ENCODE results near the gene NOL7. TPM values are rescaled to one million over a fixed set of nuclear protein-coding genes. Genes with fewer than 3 reads are reported as not detected.
A peak's percentile ranks its signal among the peaks of the same experiment; 100 is the strongest.

Gene NOL7
- polyA plus RNA-seq, 1 donor from 2014 or later = 141 TPM

GRCh38 chr6:13614126-13614925 lies 809 bp upstream of the NOL7 start:
- no peaks in the 10 kb centered on the region for H3K27me3 Mint-ChIP-seq
- H3K4me1 Mint-ChIP-seq = peaks cover 21 to 38% (median 32%) of the 10 kb centered on the region in 3 donors
- H3K36me3 Mint-ChIP-seq = peaks cover 4% of the 10 kb centered on the region
- H3K9me3 Mint-ChIP-seq = no peaks in the 10 kb centered on the region
- H3K4me3 Mint-ChIP-seq = peak overlapping the region; percentile 96 to 98 (median 98)
- peak overlapping the region; percentile 93 to 98 (median 97) for H3K27ac Mint-ChIP-seq

- peak overlapping the region; percentile 93 to 98 (median 97) for H3K27ac Mint-ChIP-seq
- no peaks in the 10 kb centered on the region for H3K27me3 Mint-ChIP-seq
- peak overlapping the region; percentile 96 to 98 (median 98) for H3K4me3 Mint-ChIP-seq
- H3K9me3 Mint-ChIP-seq = no peaks in the 10 kb centered on the region
- peaks cover 21 to 38% (median 32%) of the 10 kb centered on the region in 3 donors for H3K4me1 Mint-ChIP-seq
- H3K36me3 Mint-ChIP-seq = peaks cover 4% of the 10 kb centered on the region
Measured at GRCh38 chr6:13615792-13616120, 621 bp downstream of the NOL7 start.

GRCh38 chr6:13617066-13617465 lies 1.9 kb downstream of the NOL7 start:
- H3K36me3 Mint-ChIP-seq = peaks cover 4% of the 10 kb centered on the region
- H3K27ac Mint-ChIP-seq = peak overlapping the region; percentile 0 to 70 (median 2)
- no peaks in the 10 kb centered on the region for H3K9me3 Mint-ChIP-seq
- no peaks in the 10 kb centered on the region for H3K27me3 Mint-ChIP-seq
- peaks cover 21 to 30% (median 25%) of the 10 kb centered on the region in 3 donors for H3K4me1 Mint-ChIP-seq
- peak overlapping the region; percentile 19 to 98 (median 97) for H3K4me3 Mint-ChIP-seq

- Mint-ChIP-seq H3K27ac (peak overlapping the region in 2 of 3 donors; percentile 61 to 72), H3K9me3 (no peaks in the 10 kb centered on the region), H3K4me1 (peaks cover 2 to 6% (median 6%) of the 10 kb centered on the region in 3 donors), H3K36me3 (no peaks in the 10 kb centered on the region), H3K4me3 (no peak overlapping the region), H3K27me3 (no peaks in the 10 kb centered on the region)
Measured at GRCh38 chr6:13624871-13625288, 9.7 kb downstream of the NOL7 start.

GRCh38 chr6:13629459-13630116 lies 14.5 kb downstream of the NOL7 start:
- Mint-ChIP-seq H3K27ac (peak overlapping the region; percentile 16 to 89 (median 65)), H3K36me3 (no peaks in the 10 kb centered on the region), H3K4me3 (no peak overlapping the region), H3K9me3 (no peaks in the 10 kb centered on the region), H3K4me1 (peaks cover 4 to 8% (median 6%) of the 10 kb centered on the region in 3 donors), H3K27me3 (no peaks in the 10 kb centered on the region)

GRCh38 chr6:13630499-13630898 lies 15.4 kb downstream of the NOL7 start:
- Mint-ChIP-seq H3K27ac (peak overlapping the region in 1 of 3 donors; percentile 57), H3K36me3 (peaks cover 1% of the 10 kb centered on the region)

GRCh38 chr6:13633343-13633742 lies 18.2 kb downstream of the NOL7 start:
- H3K27me3 Mint-ChIP-seq = no peaks in the 10 kb centered on the region
- no peaks in the 10 kb centered on the region for H3K9me3 Mint-ChIP-seq
- no peak overlapping the region for H3K27ac Mint-ChIP-seq
- H3K4me1 Mint-ChIP-seq = peaks cover 8 to 17% (median 16%) of the 10 kb centered on the region in 3 donors
- H3K36me3 Mint-ChIP-seq = peaks cover 3% of the 10 kb centered on the region
- H3K4me3 Mint-ChIP-seq = no peak overlapping the region

More at GRCh38 chr6:13630499-13630898, 15.4 kb downstream of the NOL7 start:
- H3K9me3 Mint-ChIP-seq = no peaks in the 10 kb centered on the region
- H3K4me3 Mint-ChIP-seq = no peak overlapping the region
- H3K4me1 Mint-ChIP-seq = peaks cover 0 to 7% (median 4%) of the 10 kb centered on the region in 3 donors
- H3K27me3 Mint-ChIP-seq = no peaks in the 10 kb centered on the region

GRCh38 chr6:13635948-13636658 lies 21.0 kb downstream of the NOL7 start:
- Mint-ChIP-seq H3K4me3 (no peak overlapping the region), H3K27me3 (no peaks in the 10 kb centered on the region), H3K4me1 (peaks cover 5 to 16% (median 10%) of the 10 kb centered on the region in 3 donors), H3K36me3 (peaks cover 6% of the 10 kb centered on the region), H3K27ac (peak overlapping the region in 1 of 3 donors; percentile 68), H3K9me3 (no peaks in the 10 kb centered on the region)

- Mint-ChIP-seq H3K4me3 (no peak overlapping the region), H3K36me3 (peaks cover 8% of the 10 kb centered on the region), H3K27me3 (no peaks in the 10 kb centered on the region), H3K4me1 (peaks cover 5 to 17% (median 10%) of the 10 kb centered on the region in 3 donors), H3K27ac (no peak overlapping the region), H3K9me3 (no peaks in the 10 kb centered on the region)
Measured at GRCh38 chr6:13638014-13638413, 22.9 kb downstream of the NOL7 start.

GRCh38 chr6:13638626-13639025 lies 23.5 kb downstream of the NOL7 start:
- Mint-ChIP-seq H3K36me3 (peaks cover 8% of the 10 kb centered on the region), H3K27ac (no peak overlapping the region)

GRCh38 chr6:13641315-13641714 lies 26.2 kb downstream of the NOL7 start:
- no peak overlapping the region for H3K4me3 Mint-ChIP-seq
- H3K27ac Mint-ChIP-seq = no peak overlapping the region
- H3K27me3 Mint-ChIP-seq = no peaks in the 10 kb centered on the region
- peaks cover 6% of the 10 kb centered on the region for H3K36me3 Mint-ChIP-seq
- no peaks in the 10 kb centered on the region for H3K9me3 Mint-ChIP-seq
- peaks cover 2 to 18% (median 6%) of the 10 kb centered on the region in 3 donors for H3K4me1 Mint-ChIP-seq

More at GRCh38 chr6:13638626-13639025, 23.5 kb downstream of the NOL7 start:
- H3K9me3 Mint-ChIP-seq = no peaks in the 10 kb centered on the region
- H3K4me1 Mint-ChIP-seq = peaks cover 5 to 21% (median 10%) of the 10 kb centered on the region in 3 donors
- H3K4me3 Mint-ChIP-seq = no peak overlapping the region
- no peaks in the 10 kb centered on the region for H3K27me3 Mint-ChIP-seq

GRCh38 chr6:13643125-13643524 lies 28.0 kb downstream of the NOL7 start:
- H3K4me3 Mint-ChIP-seq = no peak overlapping the region
- no peak overlapping the region for H3K27ac Mint-ChIP-seq
- peaks cover 4% of the 10 kb centered on the region for H3K36me3 Mint-ChIP-seq
- no peaks in the 10 kb centered on the region for H3K9me3 Mint-ChIP-seq
- peaks cover 0 to 5% (median 2%) of the 10 kb centered on the region in 3 donors for H3K4me1 Mint-ChIP-seq
- no peaks in the 10 kb centered on the region for H3K27me3 Mint-ChIP-seq

GRCh38 chr6:13648850-13649249 lies 33.7 kb downstream of the NOL7 start:
- no peaks in the 10 kb centered on the region for H3K9me3 Mint-ChIP-seq
- H3K27ac Mint-ChIP-seq = no peak overlapping the region
- peaks cover 0 to 5% (median 2%) of the 10 kb centered on the region in 3 donors for H3K4me1 Mint-ChIP-seq
- H3K4me3 Mint-ChIP-seq = no peak overlapping the region
- peaks cover 9% of the 10 kb centered on the region for H3K36me3 Mint-ChIP-seq
- no peaks in the 10 kb centered on the region for H3K27me3 Mint-ChIP-seq

- Mint-ChIP-seq H3K4me3 (no peak overlapping the region), H3K27me3 (no peaks in the 10 kb centered on the region), H3K9me3 (no peaks in the 10 kb centered on the region), H3K36me3 (peaks cover 9% of the 10 kb centered on the region), H3K4me1 (peaks cover 0 to 5% (median 2%) of the 10 kb centered on the region in 3 donors), H3K27ac (peak overlapping the region in 1 of 3 donors; percentile 6)
Measured at GRCh38 chr6:13649393-13649792, 34.3 kb downstream of the NOL7 start.

GRCh38 chr6:13653296-13653695 lies 38.2 kb downstream of the NOL7 start:
- Mint-ChIP-seq H3K9me3 (no peaks in the 10 kb centered on the region), H3K36me3 (peaks cover 9% of the 10 kb centered on the region), H3K4me1 (peaks cover 5 to 10% (median 7%) of the 10 kb centered on the region in 3 donors), H3K27ac (no peak overlapping the region), H3K27me3 (no peaks in the 10 kb centered on the region), H3K4me3 (no peak overlapping the region)

Measured in IgD-negative memory B cell (primary cell).